GM21367 (cell line): ENCODE measurements around the gene DENND2A.
"Not testable (repeated sequence)": the region's sequence is repeated elsewhere in the genome, so short reads cannot be mapped to it uniquely, and the experiment has no call there.

Experiments
- ATAC-seq: cut with Tn5 transposase; IDR thresholded peaks from one replicate; pipeline ENCODE4 v1.9.1; 2021; ENCODE audit not compliant: unreplicated experiment

The DENND2A gene

GRCh38 chr7:140592964-140593671 lies 47.5 kb downstream of the DENND2A start:
- ATAC-seq: no peak

- no peak for ATAC-seq
Observed at GRCh38 chr7:140591180-140591902, 49.3 kb downstream of the DENND2A start.

GRCh38 chr7:140587243-140587642 lies 53.4 kb downstream of the DENND2A start:
- ATAC-seq: no peak

- no peak for ATAC-seq
Observed at GRCh38 chr7:140586516-140586915, 54.1 kb downstream of the DENND2A start.

GRCh38 chr7:140585333-140585732 lies 55.3 kb downstream of the DENND2A start:
- no peak for ATAC-seq

GRCh38 chr7:140584195-140584851 lies 56.3 kb downstream of the DENND2A start:
- no peak for ATAC-seq

GRCh38 chr7:140581411-140581810 lies 59.2 kb downstream of the DENND2A start:
- no peak for ATAC-seq

GRCh38 chr7:140577651-140578050 lies 63.0 kb downstream of the DENND2A start:
- no peak for ATAC-seq

GRCh38 chr7:140576589-140576988 lies 64.0 kb downstream of the DENND2A start:
- ATAC-seq: no peak

- ATAC-seq: no peak
Observed at GRCh38 chr7:140571538-140572122, 69.0 kb downstream of the DENND2A start.

GRCh38 chr7:140570120-140570519 lies 70.5 kb downstream of the DENND2A start:
- no peak for ATAC-seq

GRCh38 chr7:140568021-140568813 lies 72.4 kb downstream of the DENND2A start:
- no peak for ATAC-seq

GRCh38 chr7:140566186-140566585 lies 74.4 kb downstream of the DENND2A start:
- ATAC-seq: not testable (repeated sequence)

- ATAC-seq: not testable (repeated sequence)
Observed at GRCh38 chr7:140565761-140566160, 74.9 kb downstream of the DENND2A start.

GRCh38 chr7:140564643-140565042 lies 76.0 kb downstream of the DENND2A start:
- ATAC-seq: no peak

GRCh38 chr7:140562926-140563481 lies 77.6 kb downstream of the DENND2A start:
- no peak for ATAC-seq

GRCh38 chr7:140559410-140559809 lies 81.2 kb downstream of the DENND2A start:
- no peak for ATAC-seq

GRCh38 chr7:140557809-140558518 lies 82.6 kb downstream of the DENND2A start:
- ATAC-seq: no peak

GRCh38 chr7:140557069-140557468 lies 83.5 kb downstream of the DENND2A start:
- no peak for ATAC-seq

- ATAC-seq: not testable (repeated sequence)
Observed at GRCh38 chr7:140553236-140553635, 87.4 kb downstream of the DENND2A start.
